Smooth muscle cell of the coronary artery (primary cell): Measurements from ENCODE around the gene KIFC3. TPM values are rescaled to one million over a fixed set of nuclear protein-coding genes. Genes with fewer than 3 reads are reported as not detected.

ENCODE experiments used
- total RNA-seq: library from RNA; depleted of rRNA; stranded (reverse); fragments of >200 nt; gene quantifications from 2 replicates; pipeline ENCODE4 v1.2.3, GENCODE V29; 2014; ENCODE audit warnings: low replicate concordance

KIFC3 gene, protein sequence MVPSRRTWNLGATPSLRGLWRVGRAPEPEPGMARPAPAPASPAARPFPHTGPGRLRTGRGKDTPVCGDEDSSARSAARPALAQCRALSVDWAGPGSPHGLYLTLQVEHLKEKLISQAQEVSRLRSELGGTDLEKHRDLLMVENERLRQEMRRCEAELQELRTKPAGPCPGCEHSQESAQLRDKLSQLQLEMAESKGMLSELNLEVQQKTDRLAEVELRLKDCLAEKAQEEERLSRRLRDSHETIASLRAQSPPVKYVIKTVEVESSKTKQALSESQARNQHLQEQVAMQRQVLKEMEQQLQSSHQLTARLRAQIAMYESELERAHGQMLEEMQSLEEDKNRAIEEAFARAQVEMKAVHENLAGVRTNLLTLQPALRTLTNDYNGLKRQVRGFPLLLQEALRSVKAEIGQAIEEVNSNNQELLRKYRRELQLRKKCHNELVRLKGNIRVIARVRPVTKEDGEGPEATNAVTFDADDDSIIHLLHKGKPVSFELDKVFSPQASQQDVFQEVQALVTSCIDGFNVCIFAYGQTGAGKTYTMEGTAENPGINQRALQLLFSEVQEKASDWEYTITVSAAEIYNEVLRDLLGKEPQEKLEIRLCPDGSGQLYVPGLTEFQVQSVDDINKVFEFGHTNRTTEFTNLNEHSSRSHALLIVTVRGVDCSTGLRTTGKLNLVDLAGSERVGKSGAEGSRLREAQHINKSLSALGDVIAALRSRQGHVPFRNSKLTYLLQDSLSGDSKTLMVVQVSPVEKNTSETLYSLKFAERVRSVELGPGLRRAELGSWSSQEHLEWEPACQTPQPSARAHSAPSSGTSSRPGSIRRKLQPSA
- 26.1 and 67.9 TPM in 2 replicates for total RNA-seq

GRCh38 chr16:57802341-57803133 is at the start of gene KIFC3:
TSS of gene KIFC3 (minus strand) at chr16:57802491. CDS start at chr16:57798243, 4,248 bp downstream.

DNA sequence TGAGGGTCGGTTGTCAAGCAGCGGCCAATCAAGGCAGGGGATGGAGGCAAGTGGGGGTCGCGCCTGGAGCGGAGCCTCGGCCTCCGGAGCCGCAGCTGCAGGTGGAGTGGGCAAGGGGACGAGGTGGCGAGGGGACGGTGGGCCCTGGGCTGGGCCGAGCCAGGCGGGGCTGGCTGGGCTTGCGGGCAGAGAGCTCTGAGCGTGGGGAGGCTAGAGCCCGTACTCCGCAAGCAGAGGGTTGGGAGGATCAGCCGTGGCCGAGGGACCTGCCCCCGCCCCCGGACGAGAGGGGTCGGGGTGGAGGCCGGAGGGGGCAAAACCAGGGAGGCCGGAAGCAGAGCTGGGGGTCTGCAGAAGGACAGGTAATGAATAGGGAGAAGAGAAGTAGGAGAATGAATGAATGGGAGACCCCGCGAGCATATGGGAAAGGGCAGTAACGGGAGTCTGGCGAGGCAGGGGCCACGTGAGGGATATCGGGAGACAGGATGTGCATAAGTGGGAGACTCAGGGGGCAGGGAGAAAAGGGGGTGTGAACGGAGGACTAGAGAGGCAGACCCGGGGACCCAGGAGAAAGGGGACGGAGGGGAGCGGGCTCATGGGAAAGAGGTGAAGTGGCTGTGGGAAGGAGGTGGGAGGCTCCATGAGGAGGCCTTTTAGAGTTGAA is 66.4 kb downstream of the KIFC3 start, which contains the start of gene KATNB1:
Gene KATNB1 (plus strand): TSS at position 16 of the 664 bp plus-strand sequence. CDS start 1,474 bp downstream, outside the sequence.

Other genes starting within 250 kb of the KIFC3 start
- 0.12 and 0.53 TPM in 2 replicates for gene ADGRG1, start 173.9 kb downstream of the KIFC3 start, total RNA-seq
- gene ADGRG3, start 134.2 kb downstream of the KIFC3 start, total RNA-seq: not detected in 2 replicates
- 0.23 TPM in 1 of 2 replicates, not detected in the other for gene DRC7, start 107.7 kb downstream of the KIFC3 start, total RNA-seq
- 18.7 and 19.5 TPM in 2 replicates for gene KATNB1, start 66.7 kb downstream of the KIFC3 start, total RNA-seq
- gene CNGB1, start 168.6 kb upstream of the KIFC3 start, total RNA-seq: under 0.01 TPM in 1 of 2 replicates, not detected in the other
- 2.1 and 2.3 TPM in 2 replicates for gene ZNF319, start 198.2 kb upstream of the KIFC3 start, total RNA-seq
- gene USB1, start 198.9 kb upstream of the KIFC3 start, total RNA-seq: 18.3 and 30.1 TPM in 2 replicates
- 1.7 and 3.2 TPM in 2 replicates for gene MMP15, start 223.3 kb upstream of the KIFC3 start, total RNA-seq